ENCODE results near the gene PLIN1.
"Not testable (repeated sequence)": the region's sequence is repeated elsewhere in the genome, so short reads cannot be mapped to it uniquely, and the experiment has no call there.

Gene PLIN1, protein sequence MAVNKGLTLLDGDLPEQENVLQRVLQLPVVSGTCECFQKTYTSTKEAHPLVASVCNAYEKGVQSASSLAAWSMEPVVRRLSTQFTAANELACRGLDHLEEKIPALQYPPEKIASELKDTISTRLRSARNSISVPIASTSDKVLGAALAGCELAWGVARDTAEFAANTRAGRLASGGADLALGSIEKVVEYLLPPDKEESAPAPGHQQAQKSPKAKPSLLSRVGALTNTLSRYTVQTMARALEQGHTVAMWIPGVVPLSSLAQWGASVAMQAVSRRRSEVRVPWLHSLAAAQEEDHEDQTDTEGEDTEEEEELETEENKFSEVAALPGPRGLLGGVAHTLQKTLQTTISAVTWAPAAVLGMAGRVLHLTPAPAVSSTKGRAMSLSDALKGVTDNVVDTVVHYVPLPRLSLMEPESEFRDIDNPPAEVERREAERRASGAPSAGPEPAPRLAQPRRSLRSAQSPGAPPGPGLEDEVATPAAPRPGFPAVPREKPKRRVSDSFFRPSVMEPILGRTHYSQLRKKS

DNA sequence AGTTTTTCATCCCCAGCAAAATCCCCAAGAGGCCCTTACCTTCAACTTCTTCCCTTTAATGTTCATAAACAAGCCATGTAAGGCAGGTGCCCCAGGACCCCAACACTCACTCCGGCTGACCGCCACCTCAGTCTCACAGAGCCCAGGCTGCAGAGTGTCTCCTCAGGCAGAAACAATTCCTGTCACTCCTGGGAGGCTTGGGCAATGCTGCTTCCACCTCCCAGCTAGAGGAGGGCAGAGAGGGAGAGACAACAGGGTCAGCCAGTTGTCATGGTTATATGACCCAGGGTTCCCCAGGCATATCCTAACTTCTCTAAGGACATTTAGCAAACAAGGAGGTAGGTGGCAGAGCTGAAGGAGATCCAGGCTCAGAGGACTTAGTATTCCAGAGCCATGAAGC lies at the start of gene PLIN1:
Gene PLIN1 (minus strand): TSS at position 156 of the 400 bp plus-strand sequence. CDS start 1,878 bp downstream, outside the sequence.
- no peak for DNase-seq (ENCODE audit: low read depth)

GRCh38 chr15:89728254-89728653 lies 49.1 kb upstream of the PLIN1 start:
- no peak for DNase-seq (ENCODE audit: low read depth)

DNA sequence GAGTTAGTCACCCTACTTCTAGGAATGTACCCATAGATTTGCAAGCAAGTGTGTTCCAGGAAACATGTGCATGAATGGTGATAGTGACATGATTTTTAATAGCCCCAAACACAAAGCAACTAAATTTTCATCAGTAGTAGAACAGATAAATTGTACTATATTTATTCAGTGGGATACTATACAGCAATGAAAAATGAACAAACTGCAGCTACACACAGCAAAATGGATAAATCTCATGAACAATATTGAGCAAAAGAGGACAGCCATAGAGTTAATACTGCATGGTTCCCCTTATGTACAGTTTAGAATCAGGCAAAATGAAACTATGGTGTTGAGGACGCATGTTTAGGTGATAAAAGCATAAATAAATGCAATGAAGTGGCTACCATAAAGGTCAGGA lies 45.9 kb upstream of the PLIN1 start:
- no peak for DNase-seq (ENCODE audit: low read depth)

GRCh38 chr15:89724621-89725020 lies 45.5 kb upstream of the PLIN1 start:
- DNase-seq (ENCODE audit: low read depth) = no peak

- DNase-seq (ENCODE audit: low read depth) = no peak
Observed at GRCh38 chr15:89723031-89723430, 43.9 kb upstream of the PLIN1 start.

DNA sequence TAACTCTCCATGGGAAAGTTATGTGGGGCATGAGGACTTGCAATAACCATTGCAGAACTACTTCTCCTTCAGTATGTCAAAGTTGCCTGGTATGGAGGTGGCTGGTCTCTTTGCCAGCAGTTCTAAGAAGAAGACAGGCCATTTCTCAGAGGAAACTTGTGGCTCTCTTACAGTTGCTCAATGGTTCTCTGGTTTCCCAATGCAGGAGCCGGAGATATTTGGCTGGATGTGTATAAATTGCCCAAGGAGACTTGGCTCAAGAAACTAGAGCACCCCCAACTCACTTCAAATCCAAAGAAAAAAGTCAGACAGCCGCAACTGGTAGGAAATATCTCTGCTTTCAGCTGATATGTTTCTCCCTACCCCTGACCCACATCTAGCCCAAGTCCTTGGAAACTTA lies 35.6 kb upstream of the PLIN1 start:
- DNase-seq (ENCODE audit: low read depth) = no peak

DNA sequence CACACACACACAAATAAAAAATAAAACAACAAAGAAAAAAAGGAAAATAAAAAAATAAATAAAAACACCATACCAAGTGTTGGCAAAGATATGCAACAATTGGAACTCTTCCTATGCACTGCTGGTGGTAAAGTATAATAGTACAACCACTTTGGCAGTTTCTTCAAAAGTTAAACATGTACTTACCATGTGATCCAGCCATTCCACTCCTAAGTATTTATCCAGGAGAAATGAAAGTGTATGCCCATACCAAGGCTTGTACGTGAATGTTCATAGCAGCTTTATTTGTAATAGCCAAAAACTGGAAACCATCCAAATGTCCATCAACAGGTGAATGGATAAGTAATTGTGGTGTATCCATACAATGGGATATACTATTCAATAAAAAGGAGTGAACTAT lies 28.4 kb upstream of the PLIN1 start:
- DNase-seq (ENCODE audit: low read depth) = no peak

DNA sequence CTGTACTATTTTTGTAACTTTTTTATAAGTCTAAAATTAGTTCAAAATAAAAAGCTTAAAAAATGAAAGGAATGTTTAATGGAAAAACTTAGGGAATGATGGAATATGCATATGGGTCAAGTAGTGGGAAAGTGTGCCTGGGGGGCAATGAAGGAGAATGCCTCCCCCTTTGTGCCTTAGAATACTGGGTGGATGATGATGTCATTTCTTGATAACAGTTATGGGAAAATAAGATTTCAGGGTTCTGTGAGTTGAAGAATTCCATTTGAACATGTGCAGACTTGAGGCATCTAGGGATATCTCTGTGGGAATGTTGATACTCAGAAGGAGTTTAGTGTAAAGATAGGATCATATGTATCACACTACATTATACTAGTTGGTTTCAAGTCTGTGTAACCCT lies 25.2 kb upstream of the PLIN1 start:
- DNase-seq (ENCODE audit: low read depth) = no peak

- DNase-seq (ENCODE audit: low read depth) = no peak
Observed at GRCh38 chr15:89695198-89695597, 16.0 kb upstream of the PLIN1 start.

GRCh38 chr15:89693696-89694095 lies 14.5 kb upstream of the PLIN1 start:
- no peak for DNase-seq (ENCODE audit: low read depth)

DNA sequence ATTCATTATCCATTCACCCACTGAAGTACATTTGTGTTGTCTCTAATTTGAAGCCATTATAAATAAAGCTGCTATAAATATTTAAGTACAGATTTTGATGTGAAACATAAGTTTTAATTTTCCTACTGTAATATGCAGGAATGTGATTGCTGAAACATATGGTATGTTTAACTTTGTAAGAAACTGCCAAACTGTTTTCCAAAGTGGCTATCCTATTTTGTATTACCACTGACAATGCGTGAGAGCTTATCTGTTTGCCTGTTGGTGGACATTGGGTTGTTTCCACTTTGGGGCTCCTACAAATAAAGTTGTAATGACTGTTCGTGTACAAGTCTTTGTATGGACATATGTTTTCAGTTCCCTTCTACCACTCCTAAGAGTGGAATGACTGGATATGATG lies 13.9 kb upstream of the PLIN1 start:
- no peak for DNase-seq (ENCODE audit: low read depth)

GRCh38 chr15:89690276-89691218 lies 11.4 kb upstream of the PLIN1 start, which contains the start of the genes PEX11A and WDR93:
TSS of gene PEX11A (minus strand) at chr15:89690754. CDS start at chr15:89690632, 122 bp downstream.
TSS of gene WDR93 (plus strand) at chr15:89690811. CDS start at chr15:89701747, 10,936 bp downstream.
- DNase-seq (ENCODE audit: low read depth) = peak; percentile 54

- DNase-seq (ENCODE audit: low read depth) = not testable (repeated sequence)
Observed at GRCh38 chr15:89689930-89690275, 10.7 kb upstream of the PLIN1 start.

DNA sequence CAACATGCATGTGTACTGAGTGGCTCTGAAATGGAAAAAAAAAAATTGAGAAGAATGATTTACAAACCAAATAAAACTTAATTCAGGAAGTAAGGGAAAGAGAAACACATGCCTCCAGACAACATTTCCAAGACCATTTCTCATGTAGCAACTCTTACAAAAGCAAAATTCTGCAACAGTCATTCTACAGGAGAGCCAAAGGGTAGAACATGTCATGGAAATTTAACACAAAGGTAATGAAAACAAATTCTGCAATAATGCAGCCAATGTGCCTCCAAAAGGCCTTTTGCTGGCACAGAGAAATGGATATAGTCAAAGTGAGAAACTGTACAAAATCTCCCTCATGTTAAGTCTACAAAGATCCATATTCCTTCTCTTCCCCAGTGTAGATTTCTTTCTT lies 7.4 kb upstream of the PLIN1 start:
- DNase-seq (ENCODE audit: low read depth) = no peak

- no peak for DNase-seq (ENCODE audit: low read depth)
Observed at GRCh38 chr15:89685995-89686394, 6.8 kb upstream of the PLIN1 start.

DNA sequence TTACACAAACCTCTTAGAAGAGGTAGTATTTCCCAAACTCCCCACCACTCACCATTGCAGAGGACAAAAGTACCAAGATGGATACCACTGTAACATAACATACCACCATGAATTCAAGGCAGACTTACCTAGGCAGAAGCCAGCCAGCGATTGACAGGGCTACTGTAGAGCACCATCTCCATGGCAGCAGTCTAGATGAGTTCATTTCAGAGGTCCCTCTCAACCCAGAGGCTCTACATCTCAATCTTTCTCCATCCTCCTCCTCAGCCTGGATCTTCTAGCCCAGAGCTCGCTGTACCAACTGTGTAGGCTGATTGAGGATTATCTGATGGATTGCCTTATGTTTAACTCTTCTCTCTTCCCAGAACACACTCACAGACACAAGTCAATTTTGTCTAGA lies 2.0 kb upstream of the PLIN1 start:
- DNase-seq (ENCODE audit: low read depth) = no peak

DNA sequence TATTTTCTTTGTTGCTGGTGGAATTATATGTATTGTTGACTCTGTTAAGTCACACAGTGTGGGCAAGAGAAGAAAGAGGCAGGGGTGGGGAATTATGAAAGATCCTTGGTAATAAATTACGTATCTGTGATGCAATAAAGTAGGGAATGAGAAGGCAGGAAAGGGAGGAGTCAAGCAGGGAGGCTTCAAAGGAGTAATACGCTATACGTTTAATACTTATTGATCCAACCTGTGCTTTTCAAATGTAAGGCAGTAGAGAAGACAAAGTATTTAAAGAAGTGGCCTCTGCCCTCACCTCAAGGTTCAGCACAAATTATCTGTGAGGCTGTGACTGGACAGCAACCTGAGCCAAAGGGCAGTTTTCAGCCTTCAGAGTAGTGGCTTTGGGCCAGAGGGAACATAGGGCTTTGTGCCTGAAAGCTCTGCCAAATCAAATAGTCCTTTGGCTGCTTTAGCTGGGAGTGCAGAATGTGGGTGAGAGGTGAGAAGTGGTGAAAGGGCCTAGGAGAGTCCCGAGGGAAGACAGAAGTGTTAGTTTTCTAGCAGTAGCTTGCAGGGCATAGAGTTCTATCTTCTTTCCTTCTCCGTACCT lies 1.2 kb upstream of the PLIN1 start:
- DNase-seq (ENCODE audit: low read depth) = no peak

GRCh38 chr15:89677381-89677780 lies 1.8 kb downstream of the PLIN1 start:
- DNase-seq (ENCODE audit: low read depth) = no peak

- no peak for DNase-seq (ENCODE audit: low read depth)
Observed at GRCh38 chr15:89675606-89676005, 3.6 kb downstream of the PLIN1 start.

- no peak for DNase-seq (ENCODE audit: low read depth)
Observed at GRCh38 chr15:89674526-89674925, 4.6 kb downstream of the PLIN1 start.

GRCh38 chr15:89673165-89673512 lies 6.0 kb downstream of the PLIN1 start:
- no peak for DNase-seq (ENCODE audit: low read depth)
